Activated T-cell treated with anti-CD3 and anti-CD28 coated beads for 4 hours (primary cell): Measurements from ENCODE around the gene ZNF239.
A peak's percentile ranks its signal among the peaks of the same experiment; 100 is the strongest.
"Not testable (repeated sequence)": the region's sequence is repeated elsewhere in the genome, so short reads cannot be mapped to it uniquely, and the experiment has no call there.

Source experiments
- DNase-seq: peaks from one replicate; pipeline ENCODE4 v3.0.0-alpha.2; 2020

Gene ZNF239

DNA sequence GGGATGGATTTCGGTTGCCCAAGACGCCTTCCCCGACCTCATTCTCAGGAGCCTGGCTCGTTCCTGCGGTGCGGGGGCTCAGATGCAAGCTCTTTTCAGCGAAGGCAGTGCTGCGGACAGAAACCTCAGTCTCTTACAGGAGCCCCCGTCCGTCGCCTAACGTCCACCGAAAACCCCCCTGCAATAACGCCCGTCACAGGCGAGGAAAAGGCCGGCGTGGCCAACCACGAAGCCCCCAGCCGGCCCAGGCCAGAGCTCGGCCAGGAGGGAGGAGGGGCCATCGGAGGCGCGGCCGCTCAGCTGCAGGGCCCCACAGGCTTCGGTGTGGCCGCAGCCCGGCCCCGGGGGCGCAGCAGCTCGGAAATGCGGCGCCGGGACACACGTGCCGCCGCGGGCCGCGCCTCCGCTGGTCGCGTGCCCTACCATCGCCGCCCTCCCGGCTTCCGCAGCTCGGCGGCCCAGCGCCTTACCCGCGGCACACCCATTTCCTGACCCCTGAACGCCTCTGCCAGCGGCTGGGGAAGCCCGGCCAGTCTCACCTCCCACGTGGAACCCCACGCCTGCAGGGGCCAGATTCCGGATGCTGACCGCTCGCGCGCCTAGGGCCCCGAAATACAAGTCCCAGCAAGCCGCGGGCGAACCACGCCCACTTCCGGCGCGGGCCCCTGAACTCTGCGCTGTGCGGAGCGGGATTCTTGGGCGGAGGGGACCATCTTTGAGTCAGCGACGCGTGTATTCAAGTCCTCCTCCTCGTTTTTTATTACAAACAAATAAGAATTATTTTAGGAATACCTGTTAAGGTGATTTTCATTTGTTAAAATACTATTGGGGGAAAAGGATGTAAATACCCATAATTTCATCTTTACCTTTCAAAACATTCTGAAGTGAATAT, at the start of gene ZNF239:
ZNF239 (minus strand) TSS at position 616 of the 892 bp plus-strand sequence. CDS start 16,537 bp downstream, outside the sequence.
- peak; percentile 76 for DNase-seq

DNA sequence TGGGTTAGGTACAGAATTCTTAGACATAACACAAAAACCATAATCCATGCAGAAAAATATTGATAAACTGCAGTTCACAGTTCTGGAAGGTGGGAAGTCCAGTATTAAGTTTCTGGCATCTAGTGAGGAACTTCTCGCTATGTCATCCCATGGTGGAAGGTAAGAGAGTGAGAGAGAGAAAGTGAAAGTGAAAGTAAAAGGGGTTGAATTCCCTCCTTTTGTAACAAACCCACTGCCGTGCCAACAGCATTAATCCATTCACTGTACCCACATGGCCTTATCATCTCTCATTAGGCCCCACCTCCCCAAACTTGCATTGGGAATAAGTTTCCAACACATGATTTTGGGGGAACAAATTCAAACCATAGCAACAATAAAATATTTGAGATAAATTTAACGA, 48.9 kb upstream of the ZNF239 start:
- no peak for DNase-seq

DNA sequence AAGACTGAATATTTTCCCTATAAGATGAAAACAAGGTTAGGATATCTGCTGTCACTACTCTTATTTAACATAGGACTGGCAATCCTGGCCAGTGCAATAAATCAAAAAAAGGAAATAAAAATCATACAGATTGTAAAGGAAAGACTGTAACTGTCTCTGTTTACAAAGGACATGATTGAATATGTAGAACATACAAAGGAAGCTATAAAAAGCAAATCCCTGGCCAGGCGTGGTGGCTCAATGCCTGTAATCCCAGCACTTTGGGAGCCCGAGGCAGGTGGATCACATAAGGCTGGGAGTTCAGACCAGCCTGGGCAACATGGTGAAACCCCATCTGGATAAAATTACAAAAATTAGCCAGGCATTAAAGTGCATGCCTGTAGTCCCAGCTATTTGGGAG, 47.6 kb upstream of the ZNF239 start:
- DNase-seq = no peak

DNA sequence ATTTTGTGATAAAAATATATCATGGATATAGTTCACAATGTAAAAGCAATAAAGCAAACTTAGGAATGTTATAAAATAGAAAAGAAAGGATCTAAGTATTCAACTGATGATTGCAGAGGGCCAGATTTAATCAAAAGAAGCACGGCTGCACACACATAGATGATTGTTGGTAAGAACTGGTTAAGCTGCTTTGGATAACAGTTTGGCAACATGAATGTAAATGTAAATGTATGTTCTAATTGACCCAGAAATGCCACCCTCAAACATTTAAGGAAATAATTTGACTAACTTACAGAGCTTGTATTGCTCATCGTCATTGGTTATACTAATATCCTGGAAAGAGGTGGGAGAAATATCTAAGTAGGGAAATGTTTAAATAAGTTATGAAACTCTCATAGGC, 45.0 kb upstream of the ZNF239 start:
- no peak for DNase-seq

DNA sequence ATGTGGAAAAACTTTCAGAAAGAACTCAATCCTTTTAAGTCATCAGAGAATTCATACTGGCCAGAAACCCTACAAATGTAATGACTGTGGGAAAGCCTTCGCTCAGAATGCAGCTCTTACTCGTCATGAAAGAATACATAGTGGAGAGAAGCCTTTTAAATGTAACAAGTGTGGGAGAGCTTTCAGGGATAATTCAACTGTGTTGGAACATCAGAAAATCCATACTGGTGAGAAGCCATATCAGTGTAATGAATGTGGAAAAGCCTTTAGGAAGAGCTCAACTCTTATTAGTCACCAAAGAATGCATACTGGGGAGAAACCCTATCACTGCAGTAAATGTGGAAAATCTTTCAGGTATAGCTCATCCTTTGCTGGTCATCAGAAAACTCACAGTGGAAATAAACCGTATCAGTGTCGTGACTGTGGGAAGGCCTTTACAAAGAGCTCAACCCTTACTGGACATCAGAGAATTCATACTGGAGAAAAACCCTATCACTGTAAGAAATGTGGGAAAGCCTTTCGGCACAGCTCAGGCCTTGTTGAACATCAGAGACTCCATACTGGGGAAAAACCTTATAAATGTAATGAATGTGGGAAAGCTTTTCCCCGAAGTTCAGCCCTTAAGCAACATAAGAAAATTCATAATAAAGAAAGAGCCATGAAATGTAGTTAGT, 42.4 kb upstream of the ZNF239 start:
- no peak for DNase-seq

DNA sequence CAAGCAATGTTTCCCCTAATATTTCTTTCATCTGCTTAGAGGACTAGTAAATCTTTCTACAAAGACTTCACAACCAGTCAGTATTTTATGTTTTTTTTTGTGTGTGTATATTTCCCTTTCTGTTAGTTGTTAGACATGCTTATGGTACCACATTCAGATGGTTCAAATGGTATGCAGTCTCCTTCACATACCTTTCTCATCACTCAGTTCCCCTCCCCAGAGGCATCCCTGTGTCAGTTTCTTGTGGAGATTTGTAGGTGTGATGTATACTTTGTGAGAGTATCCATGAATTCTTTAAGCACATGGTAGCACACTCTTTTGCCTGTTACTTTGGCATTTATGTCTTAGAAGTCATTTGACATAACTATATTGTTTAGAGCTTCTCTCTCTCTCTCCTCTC, 36.2 kb upstream of the ZNF239 start:
- no peak for DNase-seq

DNA sequence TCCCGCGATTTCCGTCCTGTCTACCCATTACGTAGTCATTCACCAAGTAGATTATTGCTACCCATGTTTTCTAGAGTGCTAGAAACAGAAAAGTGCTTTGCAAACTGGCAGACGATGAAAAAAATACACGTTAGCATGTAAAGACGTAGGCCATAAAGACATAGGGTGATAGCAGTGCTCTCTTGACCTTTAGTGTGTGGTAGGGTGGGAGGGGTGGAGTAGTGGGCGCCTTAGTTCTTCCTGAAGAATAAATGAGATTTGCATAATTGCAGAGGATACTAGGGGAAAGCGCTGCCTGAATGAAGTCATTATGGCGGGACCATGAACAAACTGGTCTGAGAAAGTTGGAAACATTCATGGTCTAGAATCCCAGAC, 32.8 kb upstream of the ZNF239 start:
- DNase-seq = no peak

DNA sequence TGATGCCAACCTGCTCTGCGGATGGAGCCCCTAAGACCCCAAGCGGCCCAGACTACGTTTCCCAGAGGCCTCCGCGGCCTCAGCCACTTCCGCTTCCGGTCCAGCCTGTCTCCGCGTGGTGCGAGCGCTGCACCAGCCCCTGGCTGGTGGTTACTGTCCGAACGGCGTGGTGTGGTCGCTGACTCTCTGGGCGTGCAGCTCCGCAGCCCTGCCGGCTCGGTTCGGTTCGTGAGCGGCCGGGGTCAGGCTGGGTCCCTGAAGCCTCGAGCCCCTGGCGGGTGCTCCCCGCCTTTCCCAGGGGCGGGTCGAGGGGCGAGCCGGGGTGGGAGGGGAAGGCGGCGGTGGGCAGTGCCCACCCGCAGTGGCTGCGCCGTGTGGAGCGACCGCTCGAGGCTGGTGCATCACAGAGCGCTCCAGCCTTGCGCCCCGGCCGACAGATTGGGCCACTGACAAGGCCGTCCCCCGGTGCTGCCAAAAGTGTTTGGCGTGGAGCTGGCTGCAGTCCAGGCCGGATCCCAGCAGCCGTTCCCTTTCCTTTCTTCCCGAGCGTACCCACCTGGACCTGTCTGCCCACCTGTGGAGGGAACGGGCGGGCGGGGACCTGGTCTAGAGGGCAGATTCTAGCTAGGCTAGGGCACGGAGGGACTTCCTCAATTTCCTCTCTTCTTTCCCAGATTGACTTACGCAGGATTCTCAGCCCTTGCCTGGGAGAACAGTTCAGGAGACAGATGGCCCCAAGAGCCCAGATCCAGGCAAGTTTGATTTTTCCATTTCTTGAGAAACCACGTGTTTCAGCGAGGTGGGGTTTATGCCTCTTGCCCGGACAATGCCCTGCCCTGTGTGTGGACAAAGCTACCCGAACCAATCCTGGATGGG, 32.1 kb upstream of the ZNF239 start, which contains the start of gene ZNF485:
ZNF485 (plus strand) TSS at position 116 of the 876 bp plus-strand sequence; CDS start at position 729, 613 bp downstream.
- peak; percentile 58 for DNase-seq

DNA sequence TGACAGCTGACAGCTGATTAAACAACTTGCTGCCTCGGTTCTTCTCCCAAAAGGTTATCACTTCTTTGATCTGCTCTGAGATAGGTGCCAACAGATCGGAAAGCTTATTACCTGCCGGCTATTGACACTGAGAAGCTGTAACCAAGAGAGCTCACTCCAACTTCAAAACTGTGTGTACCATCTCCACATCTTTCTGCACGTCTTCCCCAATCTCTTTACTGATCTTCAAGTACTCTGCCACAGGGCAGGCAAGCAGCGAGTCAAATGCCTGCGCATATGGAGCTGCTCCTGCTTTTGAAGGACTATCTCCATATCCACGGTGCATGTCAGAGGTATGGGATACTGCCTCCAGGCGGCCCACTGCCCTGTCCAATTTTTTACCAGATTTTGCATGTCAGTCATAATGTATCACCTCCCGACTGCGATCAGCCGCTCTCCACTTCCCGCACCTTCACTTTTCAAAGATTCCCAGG, 31.5 kb upstream of the ZNF239 start:
- no peak for DNase-seq

DNA sequence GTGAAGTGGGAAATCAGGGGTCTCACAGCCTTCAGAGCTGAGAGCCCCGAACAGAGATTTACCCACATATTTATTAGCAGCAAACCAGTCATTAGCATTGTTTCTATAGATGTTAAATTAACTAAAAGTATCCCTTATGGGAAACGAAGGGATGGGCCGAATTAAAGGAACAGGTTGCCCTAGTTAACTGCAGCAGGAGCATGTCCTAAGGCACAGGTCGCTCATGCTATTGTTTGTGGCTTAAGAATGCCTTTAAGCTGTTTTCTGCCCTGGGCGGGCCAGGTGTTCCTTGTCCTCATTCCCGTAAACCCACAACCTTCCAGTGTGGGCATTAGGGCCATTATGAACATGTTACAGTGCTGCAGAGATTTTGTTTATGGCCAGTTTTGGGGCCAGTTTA, 27.2 kb upstream of the ZNF239 start:
- not testable (repeated sequence) for DNase-seq

DNA sequence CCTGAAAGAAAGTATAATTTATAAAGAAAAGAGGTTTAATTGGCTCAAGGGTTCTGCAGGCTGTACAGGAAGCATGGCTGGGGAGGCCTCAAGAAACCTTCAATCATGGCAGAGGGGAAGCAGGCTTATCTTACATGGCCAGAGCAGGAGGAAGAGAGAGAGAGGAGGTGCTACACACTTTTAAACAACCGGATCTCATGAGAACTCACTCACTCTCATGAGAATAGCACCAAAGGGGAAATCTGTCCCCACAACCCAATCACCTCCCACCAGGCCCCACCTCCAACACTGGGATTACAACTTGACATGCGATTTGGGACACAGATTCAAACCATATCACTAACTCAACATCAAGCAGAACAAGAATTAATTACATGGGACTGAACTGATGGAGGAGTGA, 24.9 kb upstream of the ZNF239 start:
- DNase-seq = no peak

DNA sequence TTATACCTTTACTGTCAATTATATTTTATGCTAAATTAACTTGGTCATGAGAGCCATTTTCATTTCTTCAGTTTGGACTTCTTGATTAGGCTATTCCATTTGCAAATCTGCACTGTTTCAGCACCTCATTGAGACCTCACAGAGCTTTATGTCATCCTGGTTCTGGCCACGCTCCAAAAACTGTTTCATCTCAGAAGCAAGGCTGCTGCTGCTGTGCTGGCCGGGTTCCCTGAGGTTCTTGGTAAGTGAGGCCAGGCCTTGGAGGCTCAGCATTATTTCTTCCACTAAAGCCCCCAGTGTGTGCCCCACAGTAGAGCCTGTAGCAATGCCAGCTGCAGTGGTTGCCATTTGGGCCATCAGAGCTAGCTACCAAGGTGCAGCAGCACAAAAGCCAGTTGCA, 24.0 kb upstream of the ZNF239 start:
- no peak for DNase-seq

DNA sequence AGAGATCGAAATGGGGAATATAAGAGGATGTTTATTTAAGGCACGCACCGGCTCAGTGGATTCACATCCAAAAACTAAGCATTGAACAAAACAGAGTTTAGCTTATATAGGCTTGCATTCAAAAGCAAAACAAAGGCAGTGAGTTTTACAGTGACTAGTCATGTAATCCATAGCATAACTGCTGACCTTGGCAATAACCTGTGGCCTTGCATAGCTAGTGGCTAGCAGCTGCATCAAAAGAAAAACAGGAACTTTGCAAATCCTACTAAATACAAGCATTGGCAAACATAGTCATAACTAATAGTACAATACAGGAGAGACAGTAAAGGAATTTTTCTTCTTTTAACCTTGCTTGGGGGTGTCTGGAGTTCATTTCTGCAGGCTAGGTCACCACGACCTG, 22.1 kb upstream of the ZNF239 start:
- no peak for DNase-seq

DNA sequence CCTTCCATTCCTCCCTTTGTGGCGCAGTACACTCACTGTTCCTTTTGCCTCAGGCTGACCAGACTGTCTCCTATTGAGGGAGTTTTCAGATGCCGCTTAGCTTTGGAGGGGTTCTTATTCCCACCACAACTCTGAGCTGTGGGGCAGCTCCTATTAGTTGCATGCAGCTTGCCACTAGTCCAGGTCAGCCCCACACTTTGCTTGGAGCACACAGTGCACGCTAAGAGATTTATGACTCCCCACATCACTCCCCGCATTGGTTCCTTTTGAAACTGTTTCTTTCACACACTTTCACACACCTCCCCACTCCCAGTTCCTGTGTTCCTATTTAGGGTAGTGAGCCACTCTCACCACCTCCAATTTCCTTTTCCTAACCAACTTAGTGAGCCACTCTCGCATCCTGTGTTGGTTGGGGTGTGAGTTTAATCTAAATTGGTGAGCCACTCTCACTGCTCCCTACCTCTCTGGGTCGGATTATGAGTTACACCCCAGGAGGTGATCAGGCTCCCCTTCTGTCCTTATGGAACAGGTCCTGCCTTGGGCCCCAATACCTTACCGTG, 21.4 kb upstream of the ZNF239 start:
- no peak for DNase-seq

DNA sequence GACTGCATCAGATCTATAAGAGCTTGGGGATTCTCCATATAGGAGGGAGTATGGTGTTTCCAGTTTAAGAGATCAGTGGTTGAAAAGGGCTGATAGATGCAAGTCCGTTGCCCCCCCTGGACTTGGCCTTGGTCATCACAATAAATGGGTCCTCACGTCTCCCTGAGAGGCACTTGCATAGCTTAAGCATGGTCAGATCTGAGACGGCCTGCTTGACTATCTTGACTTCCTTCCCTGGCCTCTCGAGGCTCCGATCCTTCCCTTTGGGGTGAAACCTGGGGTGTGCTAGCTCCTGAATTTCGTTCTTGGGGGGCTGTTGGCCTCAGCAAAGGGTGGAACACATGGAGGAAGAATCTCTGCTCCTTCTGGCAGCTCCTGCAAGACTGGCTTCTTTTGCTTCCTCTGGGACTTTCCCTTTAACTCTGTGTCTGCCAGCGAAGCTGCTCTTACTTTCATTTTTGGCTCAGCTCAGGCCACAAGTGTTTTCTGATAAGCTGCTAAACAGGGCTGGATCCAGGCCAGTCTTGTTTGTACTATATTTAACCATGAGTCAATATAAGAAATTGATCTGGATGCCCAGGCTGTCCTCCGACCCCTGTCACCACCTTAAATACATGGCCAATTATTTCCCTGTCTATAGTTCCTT, 20.7 kb upstream of the ZNF239 start:
- DNase-seq = no peak

DNA sequence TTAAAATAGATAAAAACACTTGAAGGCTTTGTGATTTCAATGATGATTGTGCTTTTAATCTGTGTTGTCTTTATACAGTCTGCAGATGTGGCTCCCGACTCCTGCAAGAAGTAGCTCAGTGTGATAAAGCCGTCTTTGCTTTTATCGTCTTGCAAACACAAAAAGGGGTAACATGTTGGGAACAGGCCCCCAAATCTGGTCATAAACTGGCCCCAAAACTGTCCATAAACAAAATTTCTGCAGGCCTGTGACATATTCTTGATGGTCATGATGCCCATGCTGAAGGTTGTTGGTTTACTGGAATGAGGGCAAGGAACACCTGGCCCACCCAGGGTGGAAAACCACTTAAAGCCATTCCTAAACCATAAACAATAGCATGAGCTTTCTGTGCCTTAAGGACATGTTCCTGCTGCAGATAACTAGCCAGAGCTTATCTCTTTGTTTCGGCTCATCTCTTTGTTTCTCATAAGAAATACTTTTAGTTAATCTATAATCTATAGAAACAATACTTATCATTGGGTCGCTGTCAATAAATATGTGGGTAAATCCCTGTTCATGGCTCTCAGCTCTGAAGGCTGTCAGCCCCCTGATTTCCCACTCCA, 17.0 kb upstream of the ZNF239 start:
- DNase-seq = no peak

DNA sequence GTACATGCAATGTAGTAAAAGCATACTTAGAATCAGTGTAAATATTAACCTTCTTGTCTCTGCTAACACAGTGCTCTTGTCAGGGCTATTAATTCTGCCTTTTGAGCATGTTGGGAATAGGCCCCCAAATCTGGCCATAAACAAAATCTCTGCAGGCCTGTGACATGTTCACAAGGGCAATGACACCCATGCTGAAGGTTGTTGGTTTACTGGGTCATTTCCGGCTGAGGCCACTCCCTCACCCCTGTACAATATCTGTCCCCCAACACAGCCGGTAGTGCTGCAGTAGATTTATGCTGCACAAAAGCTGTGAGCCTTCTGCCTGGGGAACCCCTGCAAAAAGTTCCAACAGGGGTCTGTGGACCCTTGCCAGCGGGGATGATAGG, 12.3 kb upstream of the ZNF239 start:
- not testable (repeated sequence) for DNase-seq

DNA sequence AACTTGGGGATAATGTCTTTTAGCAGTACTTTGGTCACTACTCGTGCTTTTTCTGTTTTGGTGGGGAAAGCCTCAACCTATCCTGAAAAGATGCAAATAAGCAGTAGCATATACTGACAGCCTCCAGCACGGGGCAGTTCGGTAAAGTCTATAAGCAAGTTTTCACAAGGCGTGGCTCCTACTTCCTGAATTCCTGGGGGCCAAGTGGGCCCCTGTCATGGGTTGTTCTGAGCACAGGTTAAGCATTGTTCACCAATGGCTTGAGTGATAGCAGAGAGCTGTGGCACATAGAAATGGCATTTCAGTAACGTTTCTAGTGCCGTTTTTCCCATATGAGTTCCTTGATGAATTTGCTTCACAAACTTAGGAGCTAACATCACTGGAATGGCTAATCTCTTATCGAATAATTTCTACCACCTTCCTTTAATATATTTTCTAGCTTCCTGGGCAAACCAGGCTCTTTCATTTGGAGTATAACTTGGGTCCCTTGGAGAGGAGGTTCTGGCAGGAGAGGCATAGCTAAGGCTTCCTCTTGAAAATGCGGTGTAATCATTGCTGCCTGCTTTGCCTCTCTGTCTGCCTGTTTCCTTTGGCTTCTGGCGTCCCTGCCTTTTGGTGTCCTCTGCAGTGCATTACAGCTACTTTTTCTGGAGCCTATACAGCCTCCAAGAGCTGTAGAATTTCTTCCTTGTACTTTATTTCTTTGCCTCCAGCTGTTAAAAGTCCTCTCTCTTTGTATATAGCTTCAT, 11.7 kb upstream of the ZNF239 start:
- DNase-seq = no peak

DNA sequence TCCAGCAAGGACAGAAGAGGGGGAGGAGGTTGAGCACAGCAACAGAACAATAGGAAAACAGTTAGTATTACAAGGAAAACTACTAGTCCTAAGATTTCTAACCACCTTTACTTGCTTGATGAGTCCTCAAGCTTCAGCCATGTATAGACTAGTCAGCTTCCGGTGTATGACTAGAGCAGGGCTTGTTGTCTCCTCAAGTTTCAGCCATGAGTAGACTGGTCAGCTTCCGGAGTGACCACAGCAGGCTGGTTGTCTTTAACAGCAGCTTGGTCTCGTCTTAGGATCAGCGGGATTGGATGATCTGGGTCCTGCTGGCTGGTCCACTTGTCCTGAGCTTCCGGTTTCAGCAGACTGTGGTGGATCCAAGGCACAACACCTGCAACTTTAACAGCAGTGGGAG, 10.6 kb upstream of the ZNF239 start:
- no peak for DNase-seq

DNA sequence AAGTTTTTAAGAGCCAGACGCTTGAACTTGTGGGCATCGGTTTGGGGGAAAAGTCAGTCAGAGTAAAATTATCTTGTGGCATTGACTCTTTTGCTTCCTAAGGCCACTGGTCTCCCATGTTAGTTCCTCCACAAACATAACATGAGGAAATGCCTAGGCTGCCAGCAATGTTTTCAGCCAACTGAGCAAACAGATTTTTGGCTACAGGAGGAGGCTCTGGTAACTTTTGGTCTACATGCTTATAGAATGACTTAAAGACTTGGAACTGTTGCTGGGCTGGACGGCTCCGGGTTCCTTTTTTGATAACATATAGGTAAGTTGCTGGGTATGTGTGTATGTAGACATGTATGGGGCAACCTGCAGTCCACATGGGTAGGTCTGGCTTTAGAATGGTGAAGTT, 9.6 kb upstream of the ZNF239 start:
- no peak for DNase-seq

DNA sequence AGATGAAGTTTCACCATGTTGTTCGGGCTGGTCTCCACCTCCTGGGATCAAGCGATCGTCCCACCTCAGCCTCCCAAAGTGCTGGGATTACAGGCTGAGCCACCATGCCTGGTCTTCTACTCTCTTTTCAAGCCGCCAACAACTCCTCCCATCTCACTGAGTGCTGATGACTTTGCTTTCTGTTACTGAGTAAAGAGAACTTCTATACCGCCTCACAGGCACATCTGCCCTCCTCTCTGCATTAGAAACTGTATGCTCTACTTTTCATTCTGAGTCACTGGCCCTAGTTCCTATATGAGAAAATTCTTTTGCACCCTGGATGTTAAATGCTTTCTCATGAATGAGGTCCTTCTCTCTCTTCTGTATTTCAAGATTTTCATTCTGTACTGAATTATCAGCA, 2.2 kb upstream of the ZNF239 start:
- no peak for DNase-seq
